NB4 (cell line): Measurements from ENCODE around the gene SMIM13.

Source experiments
- POLR2A ChIP-seq: IDR thresholded peaks from 2 replicates; pipeline ENCODE4 v1.6.1; 2011; ENCODE audit warnings: mild to moderate bottlenecking; ENCODE audit not compliant: insufficient read length; ENCODE audit errors: extremely low read depth
- TF ChIP-seq, protein P1 (sequence below): IDR thresholded peaks from 2 replicates; pipeline ENCODE4 v1.6.1; 2011; ENCODE audit warnings: low read depth, low read length
- TF ChIP-seq, protein P2 (sequence below): IDR thresholded peaks from one replicate; pipeline ENCODE4 v1.5.1; 2012; ENCODE audit warnings: low read depth, low read length

DNA sequence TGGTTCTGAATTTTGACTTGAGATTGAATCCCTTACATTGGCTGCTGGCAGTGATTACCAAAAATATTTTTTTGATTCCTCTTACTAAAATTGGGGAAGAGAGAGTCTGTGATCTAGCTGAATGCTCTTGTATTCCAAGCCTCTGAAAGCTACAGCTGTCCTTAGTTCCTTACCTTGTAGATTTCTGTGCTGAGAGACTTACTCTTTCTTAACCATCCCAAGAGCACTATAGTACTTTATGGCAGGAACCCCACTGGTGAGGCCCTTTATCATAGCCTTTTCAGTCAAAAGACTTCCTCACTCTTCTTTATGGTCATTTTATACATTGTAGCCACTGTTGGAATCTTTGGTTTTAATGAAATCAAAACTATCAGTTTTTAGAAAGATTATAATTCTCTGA, 37.0 kb downstream of the SMIM13 start:
- TF ChIP-seq, protein P1, sequence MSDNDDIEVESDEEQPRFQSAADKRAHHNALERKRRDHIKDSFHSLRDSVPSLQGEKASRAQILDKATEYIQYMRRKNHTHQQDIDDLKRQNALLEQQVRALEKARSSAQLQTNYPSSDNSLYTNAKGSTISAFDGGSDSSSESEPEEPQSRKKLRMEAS, result no peak
- TF ChIP-seq, protein P2, sequence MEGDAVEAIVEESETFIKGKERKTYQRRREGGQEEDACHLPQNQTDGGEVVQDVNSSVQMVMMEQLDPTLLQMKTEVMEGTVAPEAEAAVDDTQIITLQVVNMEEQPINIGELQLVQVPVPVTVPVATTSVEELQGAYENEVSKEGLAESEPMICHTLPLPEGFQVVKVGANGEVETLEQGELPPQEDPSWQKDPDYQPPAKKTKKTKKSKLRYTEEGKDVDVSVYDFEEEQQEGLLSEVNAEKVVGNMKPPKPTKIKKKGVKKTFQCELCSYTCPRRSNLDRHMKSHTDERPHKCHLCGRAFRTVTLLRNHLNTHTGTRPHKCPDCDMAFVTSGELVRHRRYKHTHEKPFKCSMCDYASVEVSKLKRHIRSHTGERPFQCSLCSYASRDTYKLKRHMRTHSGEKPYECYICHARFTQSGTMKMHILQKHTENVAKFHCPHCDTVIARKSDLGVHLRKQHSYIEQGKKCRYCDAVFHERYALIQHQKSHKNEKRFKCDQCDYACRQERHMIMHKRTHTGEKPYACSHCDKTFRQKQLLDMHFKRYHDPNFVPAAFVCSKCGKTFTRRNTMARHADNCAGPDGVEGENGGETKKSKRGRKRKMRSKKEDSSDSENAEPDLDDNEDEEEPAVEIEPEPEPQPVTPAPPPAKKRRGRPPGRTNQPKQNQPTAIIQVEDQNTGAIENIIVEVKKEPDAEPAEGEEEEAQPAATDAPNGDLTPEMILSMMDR, result no peak
- no peak for TF ChIP-seq POLR2A
